GM23248 (cell line): Measurements from ENCODE around the gene C3orf18. TPM values are rescaled to one million over a fixed set of nuclear protein-coding genes. Genes with fewer than 3 reads are reported as not detected.
A peak's percentile ranks its signal among the peaks of the same experiment; 100 is the strongest.

Experiments used
- DNase-seq: peaks from one replicate; pipeline ENCODE4 v3.0.0-alpha.2; 2015
- H2AFZ ChIP-seq: fragments of 200-600 bp; sonication (generic); 2 replicates; pipeline ENCODE4 v1.6.1; 2016; ENCODE audit warnings: antibody characterized with exemption
- H3F3A ChIP-seq: fragments of 200-600 bp; sonication (generic); 2 replicates; pipeline ENCODE4 v1.6.1; 2016; ENCODE audit warnings: mild to moderate bottlenecking, antibody characterized with exemption, mixed run types; ENCODE audit not compliant: insufficient read depth
- H3K27ac ChIP-seq: fragments of 200-600 bp; sonication (generic); 2 replicates; pipeline ENCODE4 v1.5.1; 2016; ENCODE audit warnings: mild to moderate bottlenecking
- H3K27me3 ChIP-seq: fragments of 200-600 bp; sonication (generic); replicated peaks from 2 replicates; pipeline ENCODE4 v1.6.1; 2016; ENCODE audit warnings: mild to moderate bottlenecking; ENCODE audit not compliant: insufficient read depth
- H3K36me3 ChIP-seq: fragments of 200-600 bp; sonication (generic); 2 replicates; pipeline ENCODE4 v1.6.1; 2016; ENCODE audit warnings: low read depth, mild to moderate bottlenecking
- H3K4me1 ChIP-seq: fragments of 200-600 bp; sonication (generic); 2 replicates; pipeline ENCODE4 v1.6.1; 2016; ENCODE audit warnings: mild to moderate bottlenecking; ENCODE audit not compliant: insufficient read depth
- H3K4me2 ChIP-seq: fragments of 200-600 bp; sonication (generic); one replicate; pipeline ENCODE4 v1.6.1; 2016; ENCODE audit warnings: mild to moderate bottlenecking; ENCODE audit not compliant: unreplicated experiment
- H3K4me3 ChIP-seq: fragments of 200-600 bp; sonication (generic); 2 replicates; pipeline ENCODE4 v1.5.1; 2016; ENCODE audit warnings: mild to moderate bottlenecking
- H3K79me2 ChIP-seq: fragments of 200-600 bp; sonication (generic); 2 replicates; pipeline ENCODE4 v1.6.1; 2016; ENCODE audit warnings: mild to moderate bottlenecking; ENCODE audit not compliant: insufficient read depth
- H3K9ac ChIP-seq: fragments of 200-600 bp; sonication (generic); 2 replicates; pipeline ENCODE4 v1.6.1; 2016; ENCODE audit warnings: mild to moderate bottlenecking
- H3K9me2 ChIP-seq: fragments of 200-600 bp; sonication (generic); 2 replicates; pipeline ENCODE4 v1.6.1; 2016; ENCODE audit warnings: mixed run types, mild to moderate bottlenecking, moderate library complexity; ENCODE audit not compliant: insufficient read depth
- H3K9me3 ChIP-seq: fragments of 200-600 bp; sonication (generic); one replicate; pipeline ENCODE4 v1.6.1; 2017; ENCODE audit warnings: low read depth
- H4K20me1 ChIP-seq: fragments of 200-600 bp; sonication (generic); 2 replicates; pipeline ENCODE4 v1.6.0; 2016; ENCODE audit not compliant: insufficient read depth
- EZH2 ChIP-seq: fragments of 200-600 bp; sonication (generic); IDR thresholded peaks from 2 replicates; pipeline ENCODE4 v1.6.1; 2018; ENCODE audit warnings: antibody characterized with exemption, mild to moderate bottlenecking; ENCODE audit not compliant: insufficient read depth, poor library complexity, severe bottlenecking
- EZH2phosphoT487 ChIP-seq: fragments of 200-600 bp; sonication (generic); IDR thresholded peaks from 2 replicates; pipeline ENCODE4 v1.6.1; 2018; ENCODE audit warnings: antibody characterized with exemption, moderate library complexity, mild to moderate bottlenecking, low read depth; ENCODE audit not compliant: insufficient read depth
- WGBS, 2 experiments: methylation state at CpG; one replicate each; pipeline ENCODE4 v1.1.6; 2015 to 2017; ENCODE audit warnings: low lambda C conversion rate in 2 of 2, low coverage in 1 of 2; ENCODE audit errors: missing lambda C conversion rate in 2 of 2; 5-methylcytosine and 5-hydroxymethylcytosine counted together
- in situ Hi-C: fragments of 300-500 bp; cut with MboI; formaldehyde crosslinking; loops from 2 replicates; pipeline ENCODE4 v1.15.0; 2020
- polyA plus RNA-seq: library from polyadenylated mRNA; unstranded; fragments of >200 nt; fragmentation: Nextera tagmentation; extraction: Ambion mirVana; gene quantifications from 2 replicates; pipeline ENCODE4 v1.2.1, GENCODE V29; 2016
- total RNA-seq: library from RNA; depleted of rRNA; stranded (reverse); fragments of >200 nt; shearing (Covaris generic); gene quantifications from 2 replicates; pipeline ENCODE4 v1.2.3, GENCODE V29; 2014

The C3orf18 gene
- total and polyA plus RNA-seq, 2 experiments from 2014 or later: 17.3 to 17.4 TPM

- H4K20me1 ChIP-seq: no peaks in the 10 kb centered on the region
- in situ Hi-C loops: no loop called here
- no peak for DNase-seq
- H3K27me3 ChIP-seq: no peaks in the 10 kb centered on the region
- H3K36me3 ChIP-seq: no peaks in the 10 kb centered on the region
- H3F3A ChIP-seq: 0 out of 2 replicates have a peak, but pooled peaks cover 5% of the 10 kb centered on the region
- H3K9ac ChIP-seq: peak overlapping the region; percentile 98
- H3K27ac ChIP-seq: no peak overlapping the region
- WGBS, 2 experiments: 70 to 72% methylated on average over 5 of the region's 5 CpGs
- no peaks in the 10 kb centered on the region for H3K9me3 ChIP-seq
- no peak for TF ChIP-seq EZH2phosphoT487
- TF ChIP-seq EZH2: no peak
- no peak overlapping the region for H2AFZ ChIP-seq
- H3K79me2 ChIP-seq: peaks cover 18% of the 10 kb centered on the region
- H3K4me1 ChIP-seq: peaks cover 16% of the 10 kb centered on the region
- no peaks in the 10 kb centered on the region for H3K9me2 ChIP-seq
- H3K4me3 ChIP-seq: peak overlapping the region; percentile 96
- H3K4me2 ChIP-seq: peak overlapping the region; percentile 93
Measured at GRCh38 chr3:50570508-50571279, 3.1 kb upstream of the C3orf18 start.

- H3K4me3 ChIP-seq: peak within 1 kb of the TSS; percentile 96
- in situ Hi-C loops: no loop called here
- H2AFZ ChIP-seq: peak within 1 kb of the TSS; percentile 86
- peak; percentile 100 for DNase-seq
- peak within 1 kb of the TSS; percentile 93 for H3K4me2 ChIP-seq
- H3K79me2 ChIP-seq: peaks cover 18% of the 10 kb centered on the region
- H3K4me1 ChIP-seq: peaks cover 11% of the 10 kb centered on the region
- WGBS, 2 experiments: 1% methylated on average over 50 to 53 of the region's 55 CpGs
- TF ChIP-seq EZH2 (no peak), EZH2phosphoT487 (no peak)
- peak within 1 kb of the TSS; percentile 70 for H3K27ac ChIP-seq
- no peaks in the 10 kb centered on the region for H3K9me3 ChIP-seq
- no peaks in the 10 kb centered on the region for H3K27me3 ChIP-seq
- no peaks in the 10 kb centered on the region for H3K36me3 ChIP-seq
- no peaks in the 10 kb centered on the region for H4K20me1 ChIP-seq
- 0 out of 2 replicates have a peak, but pooled peaks cover 5% of the 10 kb centered on the region for H3F3A ChIP-seq
- no peaks in the 10 kb centered on the region for H3K9me2 ChIP-seq
- H3K9ac ChIP-seq: peak within 1 kb of the TSS; percentile 98
Measured at GRCh38 chr3:50568947-50569749, 1.6 kb upstream of the C3orf18 start, which contains the start of gene HEMK1. Gene HEMK1, plus strand, starts transcription at chr3:50569522. Its CDS starts 1,583 bp downstream, at chr3:50571105.

- H3K27ac ChIP-seq: peak overlapping the region; percentile 45; the same call in 1 of the 2 replicates
- no peaks in the 10 kb centered on the region for H3K27me3 ChIP-seq
- H4K20me1 ChIP-seq: no peaks in the 10 kb centered on the region
- H3F3A ChIP-seq: 0 out of 2 replicates have a peak, but pooled peaks cover 5% of the 10 kb centered on the region
- no peaks in the 10 kb centered on the region for H3K36me3 ChIP-seq
- peak overlapping the region; percentile 86 for H2AFZ ChIP-seq
- DNase-seq: no peak
- H3K9me2 ChIP-seq: no peaks in the 10 kb centered on the region
- TF ChIP-seq EZH2 (no peak), EZH2phosphoT487 (no peak)
- WGBS, 2 experiments: 0 to 4% methylated on average over 11 of the region's 11 CpGs
- peaks cover 18% of the 10 kb centered on the region for H3K79me2 ChIP-seq
- H3K4me3 ChIP-seq: peak overlapping the region; percentile 96
- peak overlapping the region; percentile 93 for H3K4me2 ChIP-seq
- H3K4me1 ChIP-seq: peaks cover 25% of the 10 kb centered on the region
- H3K9ac ChIP-seq: peak overlapping the region; percentile 75
- no peaks in the 10 kb centered on the region for H3K9me3 ChIP-seq
- in situ Hi-C loops: no loop called here
Measured at GRCh38 chr3:50567011-50567385, 549 bp downstream of the C3orf18 start.

- H2AFZ ChIP-seq: no peak overlapping the region
- H3K27me3 ChIP-seq: no peaks in the 10 kb centered on the region
- WGBS, 2 experiments: 85 to 95% methylated on average over 1 of the region's 1 CpG
- H3K4me1 ChIP-seq: peaks cover 25% of the 10 kb centered on the region
- no peaks in the 10 kb centered on the region for H4K20me1 ChIP-seq
- no peak for DNase-seq
- no peak overlapping the region for H3K4me3 ChIP-seq
- TF ChIP-seq EZH2phosphoT487 (no peak), EZH2 (no peak)
- no peak overlapping the region for H3K27ac ChIP-seq
- H3K9me2 ChIP-seq: no peaks in the 10 kb centered on the region
- no peak overlapping the region for H3K9ac ChIP-seq
- no peaks in the 10 kb centered on the region for H3K36me3 ChIP-seq
- in situ Hi-C loops: no loop called here
- H3K4me2 ChIP-seq: no peak overlapping the region
- H3F3A ChIP-seq: 0 out of 2 replicates have a peak, but pooled peaks cover 5% of the 10 kb centered on the region
- H3K9me3 ChIP-seq: no peaks in the 10 kb centered on the region
- H3K79me2 ChIP-seq: peaks cover 5% of the 10 kb centered on the region; the same call in 1 of the 2 replicates
Measured at GRCh38 chr3:50564321-50564720, 3.2 kb downstream of the C3orf18 start.
